Endothelial cell of umbilical vein (primary cell): Measurements from ENCODE around the gene RNASEH2B. TPM values are rescaled to one million over a fixed set of nuclear protein-coding genes. Genes with fewer than 3 reads are reported as not detected.

Experiments
- BruUV-seq: library from RNA; stranded (reverse); fragments of 400-500 nt; replicated peaks from 2 replicates; lab custom pipeline; 2021; lab: Mats Ljungman, UMichigan
- CTCF ChIA-PET: fragments of 300-600, 350-600 bp; sonication (Branson Sonifier 250); formaldehyde crosslinking; loops from one replicate; lab custom pipeline; 2021; ENCODE audit warnings: antibody characterized with exemption, inconsistent platforms; lab: Charles Lee
- POLR2A ChIA-PET: fragments of 300-600, 350-600 bp; sonication (Branson Sonifier 250); formaldehyde crosslinking; loops from one replicate; lab custom pipeline; 2021; ENCODE audit warnings: antibody characterized with exemption, inconsistent platforms; lab: Charles Lee
- DNase-seq: peaks from one replicate; pipeline ENCODE4 v3.0.0-alpha.2; 2011; ENCODE audit warnings: low read depth, low spot score
- FAIRE-seq: peaks from 2 replicates; lab custom pipeline; 2011; peaks lifted over from hg19 to GRCh38; lab: Jason Lieb, UNC
- H2AFZ ChIP-seq: 2 replicates; pipeline ENCODE4 v1.6.0; 2012; ENCODE audit warnings: low read depth, low read length, control low read depth, inconsistent platforms
- H3K27ac ChIP-seq: 2 replicates; pipeline ENCODE4 v1.5.1; 2011; ENCODE audit warnings: low read depth, mild to moderate bottlenecking, control low read depth, low read length, moderate library complexity; ENCODE audit not compliant: insufficient read depth
- H3K27me3 ChIP-seq, 2 experiments: 2 replicates each; pipeline versions ENCODE4 v1.6.0 to v1.6.1; 2011; ENCODE audit warnings: low read length in 2 of 2, mixed read lengths in 1 of 2; ENCODE audit not compliant: control insufficient read depth in 2 of 2, insufficient read depth in 2 of 2
- H3K36me3 ChIP-seq, 2 experiments: 2 replicates in 1 of 2; 3 replicates in 1 of 2; pipeline ENCODE4 v1.5.1; 2011; ENCODE audit warnings: low read length in 2 of 2, mild to moderate bottlenecking in 1 of 2, moderate library complexity in 1 of 2; ENCODE audit not compliant: control insufficient read depth in 2 of 2, insufficient read depth in 2 of 2; ENCODE audit errors: extremely low read depth in 1 of 2
- H3K4me1 ChIP-seq: 3 replicates; pipeline ENCODE4 v1.5.1; 2011; ENCODE audit warnings: mild to moderate bottlenecking, low read length; ENCODE audit not compliant: control insufficient read depth, insufficient read depth; ENCODE audit errors: extremely low read depth
- H3K4me2 ChIP-seq: 2 replicates; pipeline ENCODE4 v1.6.1; 2011; ENCODE audit warnings: low read length, control low read depth, mixed read lengths; ENCODE audit not compliant: insufficient read depth
- H3K4me3 ChIP-seq, 3 experiments: fragments of 200-600 bp in 1 of 3; sonication (generic), shearing (Covaris generic) in 1 of 3; replicated peaks in 1 of 3; 2 replicates each; pipeline ENCODE4 v1.5.1; 2011 to 2016; ENCODE audit warnings: control low read depth in 3 of 3, low read length in 3 of 3, mild to moderate bottlenecking in 2 of 3, inconsistent platforms in 1 of 3, low read depth in 1 of 3, moderate library complexity in 1 of 3; ENCODE audit not compliant: insufficient read depth in 1 of 3
- H3K79me2 ChIP-seq: 2 replicates; pipeline ENCODE4 v1.6.0; 2012; ENCODE audit warnings: low read length, inconsistent platforms; ENCODE audit not compliant: control insufficient read depth, insufficient read depth
- H3K9ac ChIP-seq: replicated peaks from 2 replicates; pipeline ENCODE3; 2011; ENCODE audit warnings: low read length, control low read depth; ENCODE audit not compliant: insufficient read depth; ENCODE audit errors: extremely low read depth
- H3K9me1 ChIP-seq: replicated peaks from 3 replicates; pipeline ENCODE4 v1.6.0; 2011; ENCODE audit warnings: mild to moderate bottlenecking, low read length; ENCODE audit not compliant: control insufficient read depth, insufficient read depth; ENCODE audit errors: extremely low read depth
- H3K9me3 ChIP-seq: replicated peaks from 2 replicates; pipeline ENCODE4 v1.5.1; 2012; ENCODE audit warnings: low read length, inconsistent platforms; ENCODE audit not compliant: control insufficient read depth, insufficient read depth
- H4K20me1 ChIP-seq: replicated peaks from 2 replicates; pipeline ENCODE3; 2011; ENCODE audit warnings: mild to moderate bottlenecking, low read length; ENCODE audit not compliant: control insufficient read depth, insufficient read depth; ENCODE audit errors: extremely low read depth
- EZH2 ChIP-seq: IDR thresholded peaks from 2 replicates; pipeline ENCODE4 v1.6.1; 2012; ENCODE audit warnings: borderline replicate concordance, low read depth, mild to moderate bottlenecking, moderate library complexity, low read length, inconsistent platforms; ENCODE audit not compliant: severe bottlenecking
- FOS ChIP-seq: IDR thresholded peaks from 2 replicates; pipeline ENCODE4 v1.6.1; 2011; ENCODE audit warnings: mild to moderate bottlenecking, low read length, moderate library complexity, borderline replicate concordance; ENCODE audit not compliant: insufficient read depth
- GATA2 ChIP-seq: IDR thresholded peaks from 2 replicates; pipeline ENCODE4 v1.7.0; 2011; ENCODE audit warnings: low read depth, mild to moderate bottlenecking, moderate library complexity, mixed read lengths, low read length; ENCODE audit not compliant: insufficient read length, insufficient read depth
- JUN ChIP-seq: IDR thresholded peaks from 2 replicates; pipeline ENCODE4 v1.6.1; 2011; ENCODE audit warnings: borderline replicate concordance, low read depth; ENCODE audit not compliant: insufficient read length, insufficient read depth
- MYC ChIP-seq: IDR thresholded peaks from one replicate; pipeline ENCODE4 v1.6.1; 2011; ENCODE audit warnings: mild to moderate bottlenecking, low read depth, low read length
- POLR2A ChIP-seq: IDR thresholded peaks from 2 replicates; pipeline ENCODE4 v1.6.1; 2012; ENCODE audit warnings: low read depth, mild to moderate bottlenecking, control low read depth, low read length
- POLR2AphosphoS5 ChIP-seq: IDR thresholded peaks from 2 replicates; pipeline ENCODE4 v1.6.1; 2012; ENCODE audit warnings: low read depth, mild to moderate bottlenecking, control low read depth, low read length, moderate library complexity; ENCODE audit not compliant: insufficient read depth
- dilution Hi-C: fragments of 300-500 bp; cut with MboI; formaldehyde crosslinking; loops from one replicate; pipeline ENCODE4 v1.15.0; 2019; ENCODE audit warnings: low sequenced_read_pairs; ENCODE audit not compliant: extremely low pct_ligation_motif_present
- intact Hi-C: fragments of 100-400 bp; cut with micrococcal nuclease; formaldehyde crosslinking; loops from one replicate; pipeline ENCODE4 v1.10.0; 2022
- polyA plus RNA-seq, 4 experiments: library from polyadenylated mRNA; depleted of rRNA in 3 of 4; stranded (reverse) in 3 of 4; unstranded in 1 of 4; fragments of >200 nt; gene quantifications; 2 replicates each; pipeline versions ENCODE4 v1.2.1 to v1.2.3, GENCODE V29; 2011 to 2012; ENCODE audit warnings: missing spikeins in 1 of 4
- total RNA-seq: library from RNA; stranded (reverse); gene quantifications from 2 replicates; pipeline ENCODE4 v1.2.3, GENCODE V29; 2021
- TF ChIP-seq, protein P1 (sequence below), 2 donors: IDR thresholded peaks; 1 replicate in 1 of 2; 2 replicates in 1 of 2; pipeline ENCODE4 v1.5.1; 2011; ENCODE audit warnings: low read length in 2 of 2, mild to moderate bottlenecking in 2 of 2, moderate library complexity in 2 of 2, control low read depth in 1 of 2, inconsistent platforms in 1 of 2, low read depth in 1 of 2; ENCODE audit not compliant: insufficient read depth in 1 of 2; ENCODE audit errors: extremely low read depth in 1 of 2
- TF ChIP-seq, protein P2 (sequence below): IDR thresholded peaks from 2 replicates; pipeline ENCODE4 v1.6.1; 2011; ENCODE audit not compliant: insufficient read depth, insufficient read length

Gene RNASEH2B
- total and polyA plus RNA-seq, 2 donors (not counting 3 experiments of a cell fraction or from before 2014, with no cell fraction given): 8.9 to 25.1 TPM

DNA sequence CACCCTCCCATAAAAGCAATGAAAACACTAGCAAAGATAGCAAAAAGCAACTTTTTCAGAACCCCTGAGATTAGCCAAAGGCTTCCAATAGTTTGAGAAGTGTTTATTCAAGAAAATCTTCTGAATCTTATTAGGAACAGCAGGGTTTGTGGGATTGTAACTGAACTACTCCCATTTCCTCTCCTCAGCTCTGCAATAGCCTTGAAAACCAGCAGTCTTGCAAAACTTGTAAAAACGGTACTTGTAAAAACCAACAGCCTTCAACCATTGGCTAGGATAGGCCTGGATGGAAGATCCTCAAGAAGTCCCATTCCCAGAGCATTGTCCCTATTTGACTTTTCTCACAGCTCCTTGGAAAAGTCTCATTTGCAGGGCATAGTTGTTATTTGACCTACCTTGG, 12.1 kb downstream of the RNASEH2B start:
- H3K27me3 ChIP-seq: no peaks in the 10 kb centered on the region
- ChIA-PET POLR2A (no interaction called here), CTCF (interaction anchor here (2.5 kb wide), 1 partner anchor 10 kb away, joined by 9 read pairs; no protein-coding TSS in a partner anchor)
- DNase-seq (no peak), FAIRE-seq (no peak)
- no peak overlapping the region for H3K9ac ChIP-seq
- no TSS peak for BruUV-seq
- no peaks in the 10 kb centered on the region for H3K9me1 ChIP-seq
- H3K9me3 ChIP-seq: no peaks in the 10 kb centered on the region
- intact Hi-C loops: no loop called here
- no peak overlapping the region for H2AFZ ChIP-seq
- H3K36me3 ChIP-seq: no peaks in the 10 kb centered on the region
- TF ChIP-seq, protein P1, sequence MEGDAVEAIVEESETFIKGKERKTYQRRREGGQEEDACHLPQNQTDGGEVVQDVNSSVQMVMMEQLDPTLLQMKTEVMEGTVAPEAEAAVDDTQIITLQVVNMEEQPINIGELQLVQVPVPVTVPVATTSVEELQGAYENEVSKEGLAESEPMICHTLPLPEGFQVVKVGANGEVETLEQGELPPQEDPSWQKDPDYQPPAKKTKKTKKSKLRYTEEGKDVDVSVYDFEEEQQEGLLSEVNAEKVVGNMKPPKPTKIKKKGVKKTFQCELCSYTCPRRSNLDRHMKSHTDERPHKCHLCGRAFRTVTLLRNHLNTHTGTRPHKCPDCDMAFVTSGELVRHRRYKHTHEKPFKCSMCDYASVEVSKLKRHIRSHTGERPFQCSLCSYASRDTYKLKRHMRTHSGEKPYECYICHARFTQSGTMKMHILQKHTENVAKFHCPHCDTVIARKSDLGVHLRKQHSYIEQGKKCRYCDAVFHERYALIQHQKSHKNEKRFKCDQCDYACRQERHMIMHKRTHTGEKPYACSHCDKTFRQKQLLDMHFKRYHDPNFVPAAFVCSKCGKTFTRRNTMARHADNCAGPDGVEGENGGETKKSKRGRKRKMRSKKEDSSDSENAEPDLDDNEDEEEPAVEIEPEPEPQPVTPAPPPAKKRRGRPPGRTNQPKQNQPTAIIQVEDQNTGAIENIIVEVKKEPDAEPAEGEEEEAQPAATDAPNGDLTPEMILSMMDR (IDR thresholded peaks at IDR 0.05; ENCODE audit: extremely low read depth in 1 of 2, insufficient read depth in 1 of 2, low read depth in 1 of 2, low read length in 2 of 2): no peak
- H3K27ac ChIP-seq: no peak overlapping the region
- dilution Hi-C loops: no loop called here
- H3K79me2 ChIP-seq: peaks cover 21% of the 10 kb centered on the region
- peaks cover 4% of the 10 kb centered on the region for H3K4me1 ChIP-seq
- no peak overlapping the region for H3K4me3 ChIP-seq
- no peaks in the 10 kb centered on the region for H4K20me1 ChIP-seq
- H3K4me2 ChIP-seq: no peak overlapping the region

DNA sequence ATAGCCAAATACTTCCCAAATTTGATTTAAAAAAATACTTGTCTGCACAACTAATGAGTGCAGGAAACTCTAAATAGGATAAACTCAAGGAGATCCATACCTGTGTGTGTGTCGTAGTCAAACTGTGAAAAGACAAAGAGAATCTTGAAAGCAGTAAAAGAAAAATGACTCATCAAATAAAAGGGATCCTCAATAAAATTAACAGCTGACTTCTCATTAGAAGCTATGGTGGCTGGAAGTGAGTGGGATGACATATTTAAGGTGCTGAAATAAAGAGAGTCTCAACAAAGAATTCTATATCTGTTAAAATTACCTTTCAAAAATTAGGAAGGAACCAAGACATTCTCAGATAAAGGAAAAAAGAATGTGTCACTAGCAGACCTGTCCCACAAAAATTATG, 13.7 kb downstream of the RNASEH2B start:
- intact Hi-C loops (no loop called here), dilution Hi-C loops (no loop called here)
- Histone ChIP-seq H3K4me3 (no peak overlapping the region), H4K20me1 (no peaks in the 10 kb centered on the region), H3K27me3 (no peaks in the 10 kb centered on the region), H3K36me3 (no peaks in the 10 kb centered on the region), H3K4me1 (no peaks in the 10 kb centered on the region), H3K4me2 (no peak overlapping the region), H3K9ac (no peak overlapping the region), H3K9me1 (no peaks in the 10 kb centered on the region), H3K27ac (no peak overlapping the region), H3K79me2 (peaks cover 15% of the 10 kb centered on the region), H3K9me3 (no peaks in the 10 kb centered on the region), H2AFZ (no peak overlapping the region)
- DNase-seq (no peak), FAIRE-seq (no peak)
- CTCF ChIA-PET: interaction anchor here (2.5 kb wide), 1 partner anchor 12 kb away, joined by 9 read pairs; no protein-coding TSS in a partner anchor
- TF ChIP-seq POLR2A (no peak), MYC (no peak), POLR2AphosphoS5 (no peak), EZH2 (no peak), JUN (no peak), FOS (no peak), GATA2 (no peak)
- TF ChIP-seq, protein P1 (IDR thresholded peaks at IDR 0.05; ENCODE audit: extremely low read depth in 1 of 2, insufficient read depth in 1 of 2, low read depth in 1 of 2, low read length in 2 of 2): no peak
- TF ChIP-seq, protein P2, sequence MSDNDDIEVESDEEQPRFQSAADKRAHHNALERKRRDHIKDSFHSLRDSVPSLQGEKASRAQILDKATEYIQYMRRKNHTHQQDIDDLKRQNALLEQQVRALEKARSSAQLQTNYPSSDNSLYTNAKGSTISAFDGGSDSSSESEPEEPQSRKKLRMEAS: no peak
- POLR2A ChIA-PET: no interaction called here
- BruUV-seq: no TSS peak
